GM12878 (cell line): ENCODE data around the gene EEFSEC. TPM values are rescaled to one million over a fixed set of nuclear protein-coding genes. Genes with fewer than 3 reads are reported as not detected.

Source experiments
- ATAC-seq: fragments of 200-7000 bp; cut with Tn5 transposase; 3 replicates; pipeline ENCODE4 v1.9.1; 2020; ENCODE audit warnings: mild to moderate bottlenecking, moderate library complexity
- BruUV-seq: library from RNA; stranded (reverse); fragments of 400-500 nt; replicated peaks from 2 replicates; lab custom pipeline; 2021; lab: Mats Ljungman, UMichigan
- CTCF ChIA-PET: fragments of 300-600 bp; sonication (Branson Sonifier 250); formaldehyde crosslinking; extraction: SDS; loops from one replicate; lab custom pipeline; 2021; ENCODE audit warnings: inconsistent platforms; lab: Yijun Ruan, JAX
- POLR2A ChIA-PET: fragments of 350-600 bp; formaldehyde crosslinking; extraction: SDS; loops from one replicate; lab custom pipeline; 2021; ENCODE audit warnings: inconsistent platforms; lab: Charles Lee
- RAD21 ChIA-PET: fragments of 300-600 bp; sonication (Branson Sonifier 250); formaldehyde crosslinking; loops from one replicate; lab custom pipeline; 2023; ENCODE audit warnings: antibody characterized with exemption; ENCODE audit not compliant: unreplicated experiment; lab: Charles Lee
- SMC1A ChIA-PET: fragments of 300-600 bp; sonication (Branson Sonifier 250); formaldehyde crosslinking; loops from one replicate; lab custom pipeline; 2023; ENCODE audit not compliant: unreplicated experiment, uncharacterized antibody; lab: Charles Lee
- DNase-seq: peaks from one replicate; pipeline ENCODE4 v3.0.0-alpha.2; 2011; ENCODE audit warnings: low read depth, low spot score
- FAIRE-seq: peaks from 3 replicates; lab custom pipeline; 2011; peaks lifted over from hg19 to GRCh38; lab: Jason Lieb, UNC
- H2AFZ ChIP-seq: 2 replicates; pipeline ENCODE4 v1.6.0; 2011; ENCODE audit warnings: low read depth, low read length, control low read depth; ENCODE audit not compliant: control insufficient read depth
- H3K27ac ChIP-seq: 2 replicates; pipeline ENCODE4 v1.5.1; 2011; ENCODE audit warnings: control low read depth; ENCODE audit not compliant: control insufficient read depth, insufficient read depth
- H3K27me3 ChIP-seq, 2 experiments: replicated peaks in 1 of 2; 2 replicates each; pipeline versions ENCODE4 v1.6.0 to v1.6.1; 2011; ENCODE audit warnings: low read length in 1 of 2; ENCODE audit not compliant: control insufficient read depth in 2 of 2, insufficient read depth in 2 of 2
- H3K36me3 ChIP-seq, 2 experiments: 2 replicates each; pipeline ENCODE4 v1.5.1; 2011; ENCODE audit warnings: low read length in 1 of 2; ENCODE audit not compliant: control insufficient read depth in 2 of 2, insufficient read depth in 2 of 2
- H3K4me1 ChIP-seq: 2 replicates; pipeline ENCODE4 v1.6.1; 2011; ENCODE audit warnings: mild to moderate bottlenecking, low read length, moderate library complexity, mixed read lengths; ENCODE audit not compliant: control insufficient read depth, insufficient read depth
- H3K4me2 ChIP-seq: 2 replicates; pipeline ENCODE4 v1.6.0; 2011; ENCODE audit warnings: control low read depth; ENCODE audit not compliant: control insufficient read depth, insufficient read depth
- H3K4me3 ChIP-seq: fragments of 200-600 bp; sonication (generic); 2 replicates; pipeline ENCODE4 v1.5.1; 2016
- H3K79me2 ChIP-seq: 2 replicates; pipeline ENCODE4 v1.6.0; 2011; ENCODE audit warnings: low read length; ENCODE audit not compliant: control insufficient read depth, insufficient read depth
- H3K9ac ChIP-seq: 2 replicates; pipeline ENCODE4 v1.8.0; 2011; ENCODE audit warnings: low read length, control low read depth, mixed read lengths; ENCODE audit not compliant: control insufficient read depth, insufficient read depth
- H3K9me3 ChIP-seq: replicated peaks from 3 replicates; pipeline ENCODE4 v1.5.1; 2011; ENCODE audit warnings: mild to moderate bottlenecking, low read length; ENCODE audit not compliant: control insufficient read depth, insufficient read depth
- H4K20me1 ChIP-seq: 2 replicates; pipeline ENCODE4 v1.6.0; 2011; ENCODE audit not compliant: control insufficient read depth, insufficient read depth
- CBFB ChIP-seq: IDR thresholded peaks from 2 replicates; pipeline ENCODE4 v1.6.1; 2016; ENCODE audit warnings: antibody characterized with exemption, low read depth
- E2F4 ChIP-seq: IDR thresholded peaks from 2 replicates; pipeline ENCODE4 v1.6.1; 2012; ENCODE audit warnings: low read depth, low read length, improper control_type of control experiment
- E2F8 ChIP-seq: fragments of 450-650 bp; IDR thresholded peaks from 2 replicates; pipeline ENCODE4 v1.6.1; 2018; ENCODE audit warnings: mild to moderate bottlenecking, low read depth, moderate library complexity; ENCODE audit not compliant: partially characterized antibody
- ETV6 ChIP-seq, 2 experiments: fragments of 450-650 bp in 1 of 2; IDR thresholded peaks in 1 of 2; conservative IDR thresholded peaks in 1 of 2; 2 replicates each; pipeline ENCODE4 v1.6.1; 2014; ENCODE audit warnings: antibody characterized with exemption in 1 of 2, borderline replicate concordance in 1 of 2, low read depth in 1 of 2, mild to moderate bottlenecking in 1 of 2, moderate library complexity in 1 of 2
- EZH2 ChIP-seq: IDR thresholded peaks from 2 replicates; pipeline ENCODE4 v1.6.1; 2012; ENCODE audit warnings: low read depth, mild to moderate bottlenecking, control low read depth, inconsistent platforms, low read length, borderline replicate concordance; ENCODE audit not compliant: control insufficient read depth
- FOXK2 ChIP-seq: fragments of 450-650 bp; IDR thresholded peaks from 2 replicates; pipeline ENCODE4 v1.6.1; 2017; ENCODE audit warnings: mild to moderate bottlenecking, moderate library complexity
- IRF4 ChIP-seq: IDR thresholded peaks from 2 replicates; pipeline ENCODE4 v1.6.1; 2011; ENCODE audit warnings: low read depth, low read length
- MYC ChIP-seq: IDR thresholded peaks from 2 replicates; pipeline ENCODE4 v1.6.1; 2011; ENCODE audit warnings: mild to moderate bottlenecking, low read length, moderate library complexity, inconsistent platforms; ENCODE audit not compliant: insufficient read depth, insufficient replicate concordance, insufficient read length, severe bottlenecking
- PML ChIP-seq: IDR thresholded peaks from 2 replicates; pipeline ENCODE4 v1.6.1; 2012; ENCODE audit warnings: low read length, inconsistent platforms
- RBBP5 ChIP-seq: fragments of 200-600 bp; sonication (generic); conservative IDR thresholded peaks from 2 replicates; pipeline ENCODE4 v1.6.1; 2016
- RELA ChIP-seq: fragments of 450-650 bp; IDR thresholded peaks from 2 replicates; pipeline ENCODE4 v1.8.0; 2014; ENCODE audit warnings: borderline replicate concordance; ENCODE audit not compliant: partially characterized antibody
- SMAD1 ChIP-seq: fragments of 450-650 bp; IDR thresholded peaks from 2 replicates; pipeline ENCODE4 v1.6.1; 2018; ENCODE audit warnings: mild to moderate bottlenecking, low read depth; ENCODE audit not compliant: partially characterized antibody
- TCF7 ChIP-seq: IDR thresholded peaks from 2 replicates; pipeline ENCODE4 v1.6.1; 2014; ENCODE audit warnings: antibody characterized with exemption, borderline replicate concordance
- ZNF384 ChIP-seq: IDR thresholded peaks from 2 replicates; pipeline ENCODE4 v1.6.1; 2012; ENCODE audit warnings: low read depth, mild to moderate bottlenecking, low read length, improper control_type of control experiment, borderline replicate concordance
- WGBS: methylation state at CpG from one replicate; pipeline ENCODE4 v1.1.6; 2016; ENCODE audit warnings: low lambda C conversion rate; ENCODE audit not compliant: insufficient replicate concordance, insufficient coverage; ENCODE audit errors: missing lambda C conversion rate; 5-methylcytosine and 5-hydroxymethylcytosine counted together
- in situ Hi-C: fragments of 300-500 bp; cut with MboI; formaldehyde crosslinking; loops from 9 replicates; pipeline ENCODE4 v1.14.3; 2018; ENCODE audit warnings: mixed read lengths
- intact Hi-C: fragments of 100-400 bp; cut with micrococcal nuclease; formaldehyde crosslinking; loops from one replicate; pipeline ENCODE4 v1.14.2; 2022; ENCODE audit not compliant: unreplicated experiment
- polyA plus RNA-seq, 11 experiments: library from polyadenylated mRNA; depleted of rRNA in 4 of 11; unstranded in 6 of 11; stranded (reverse) in 5 of 11; fragments of >200 nt; fragmentation: Nextera tagmentation in 4 of 11; fragmentation: Illumina TruSeq in 1 of 11; extraction: Ambion mirVana in 4 of 11; extraction: Trizol in 1 of 11; gene quantifications; 1 replicate in 1 of 11; 2 replicates in 10 of 11; pipeline versions ENCODE4 v1.2.1 to v1.2.3, GENCODE V29; 2011 to 2016; ENCODE audit warnings: inconsistent platforms in 2 of 11, missing spikeins in 2 of 11, low read depth in 1 of 11
- total RNA-seq, 4 experiments: library from RNA; depleted of rRNA in 3 of 4; stranded (reverse); fragments of >200 nt in 3 of 4; fragmentation: Illumina TruSeq in 1 of 4; extraction: Trizol in 1 of 4; gene quantifications; 2 replicates each; pipeline versions ENCODE4 v1.2.1 to v1.2.3, GENCODE V29; 2013 to 2021
- TF ChIP-seq, protein P1 (sequence below): fragments of 450-650 bp; IDR thresholded peaks from 2 replicates; pipeline ENCODE4 v1.6.1; 2017; ENCODE audit warnings: mild to moderate bottlenecking

EEFSEC gene
- total and polyA plus RNA-seq, 10 of the 15 experiments (the other 5 are each of a cell fraction or from before 2014, with no cell fraction given), result 0.29 to 29.1 (median 16.1) TPM

GRCh38 chr3:128196647-128197046, 43.4 kb downstream of the EEFSEC start:
- RAD21 ChIA-PET, result no interaction called here
- Histone ChIP-seq H3K9ac (no peak overlapping the region), H3K4me3 (no peak overlapping the region), H3K36me3 (no peaks in the 10 kb centered on the region; a peak in 1 of 4 replicates), H4K20me1 (no peaks in the 10 kb centered on the region), H2AFZ (no peak overlapping the region), H3K9me3 (no peaks in the 10 kb centered on the region), H3K4me1 (no peaks in the 10 kb centered on the region), H3K79me2 (no peaks in the 10 kb centered on the region), H3K4me2 (no peak overlapping the region), H3K27me3 (no peaks in the 10 kb centered on the region), H3K27ac (no peak overlapping the region)
- WGBS, result 96% methylated on average over 4 of the region's 4 CpGs
- TF ChIP-seq IRF4, result no peak
- no peak for TF ChIP-seq PML
- TF ChIP-seq ZNF384, result no peak
- no peak for TF ChIP-seq MYC
- TF ChIP-seq E2F4, result no peak
- no peak for TF ChIP-seq FOXK2
- TF ChIP-seq EZH2, result no peak
- no peak for TF ChIP-seq CBFB
- no peak for TF ChIP-seq RELA
- TF ChIP-seq SMAD1, result no peak
- no peak for TF ChIP-seq TCF7
- no peak for TF ChIP-seq ETV6 (conservative IDR thresholded peaks at IDR 0.05 in 1 of 2, IDR thresholded peaks at IDR 0.05 in 1 of 2; ENCODE audit: borderline replicate concordance in 1 of 2, low read depth in 1 of 2)
- no peak for TF ChIP-seq RBBP5
- TF ChIP-seq, protein P1, sequence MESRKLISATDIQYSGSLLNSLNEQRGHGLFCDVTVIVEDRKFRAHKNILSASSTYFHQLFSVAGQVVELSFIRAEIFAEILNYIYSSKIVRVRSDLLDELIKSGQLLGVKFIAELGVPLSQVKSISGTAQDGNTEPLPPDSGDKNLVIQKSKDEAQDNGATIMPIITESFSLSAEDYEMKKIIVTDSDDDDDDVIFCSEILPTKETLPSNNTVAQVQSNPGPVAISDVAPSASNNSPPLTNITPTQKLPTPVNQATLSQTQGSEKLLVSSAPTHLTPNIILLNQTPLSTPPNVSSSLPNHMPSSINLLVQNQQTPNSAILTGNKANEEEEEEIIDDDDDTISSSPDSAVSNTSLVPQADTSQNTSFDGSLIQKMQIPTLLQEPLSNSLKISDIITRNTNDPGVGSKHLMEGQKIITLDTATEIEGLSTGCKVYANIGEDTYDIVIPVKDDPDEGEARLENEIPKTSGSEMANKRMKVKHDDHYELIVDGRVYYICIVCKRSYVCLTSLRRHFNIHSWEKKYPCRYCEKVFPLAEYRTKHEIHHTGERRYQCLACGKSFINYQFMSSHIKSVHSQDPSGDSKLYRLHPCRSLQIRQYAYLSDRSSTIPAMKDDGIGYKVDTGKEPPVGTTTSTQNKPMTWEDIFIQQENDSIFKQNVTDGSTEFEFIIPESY, result no peak
- no peak for TF ChIP-seq E2F8
- BruUV-seq, result no TSS peak
- no peak for FAIRE-seq
- intact Hi-C loops (no loop called here), in situ Hi-C loops (no loop called here)
- SMC1A ChIA-PET, result no interaction called here
- ATAC-seq, result no peak
- POLR2A ChIA-PET, result no interaction called here
- CTCF ChIA-PET, result no interaction called here
- DNase-seq, result no peak
